Stimulated activated memory B cell treated with anti-CD40 and anti-IgM and Interleukin-4, amounts not matched to agents 10 μg/mL and 1 μg/mL and 100 μg/mL, for 72 hours (primary cell): ENCODE data around the gene SERPINA5.

ENCODE experiments used
- ATAC-seq: fragments of 150-1000 bp; cut with Tn5 transposase; 2 replicates; pipeline ENCODE4 v1.10.0; 2021
- H3K27ac Mint-ChIP-seq: one replicate; pipeline ENCODE4 v1.8.0; 2022; ENCODE audit warnings: mild to moderate bottlenecking, mixed read lengths
- H3K27me3 Mint-ChIP-seq: one replicate; pipeline ENCODE4 v1.8.0; 2022; ENCODE audit warnings: mixed read lengths
- H3K36me3 Mint-ChIP-seq: one replicate; pipeline ENCODE4 v1.8.0; 2022; ENCODE audit warnings: mixed read lengths
- H3K4me1 Mint-ChIP-seq: one replicate; pipeline ENCODE4 v1.8.0; 2022; ENCODE audit warnings: mixed read lengths
- H3K4me3 Mint-ChIP-seq: one replicate; pipeline ENCODE4 v1.8.0; 2022; ENCODE audit warnings: mild to moderate bottlenecking, moderate library complexity, mixed read lengths
- H3K9me3 Mint-ChIP-seq: one replicate; pipeline ENCODE4 v1.8.0; 2022; ENCODE audit warnings: mixed read lengths

Gene SERPINA5

DNA sequence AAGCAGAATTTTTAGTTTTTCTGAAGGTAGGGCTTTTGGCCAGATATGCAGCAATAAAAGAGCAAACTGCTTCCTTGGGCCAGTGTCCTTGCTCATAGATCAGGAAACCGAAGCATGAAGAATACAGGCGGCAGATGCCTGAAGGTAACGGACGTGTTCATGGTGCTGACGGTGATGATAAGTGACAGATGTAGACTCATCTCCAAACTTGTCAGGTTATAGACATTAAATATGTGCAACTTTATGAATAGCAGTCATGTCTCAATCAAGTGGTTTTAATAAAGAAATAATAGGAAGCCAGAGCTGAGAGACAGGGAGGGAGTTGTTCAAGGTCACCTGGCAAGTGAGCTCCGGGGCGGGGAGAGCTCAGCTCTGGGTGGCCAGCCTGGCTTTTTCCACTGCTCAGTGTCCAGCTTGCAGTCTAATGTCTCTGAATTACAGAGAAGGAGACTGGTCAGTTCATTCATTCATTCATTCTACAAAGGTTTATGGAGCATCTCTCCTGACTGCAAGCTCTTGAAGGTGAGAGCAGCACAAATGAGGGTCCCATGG is 1.0 kb downstream of the SERPINA5 start:
- Mint-ChIP-seq H3K27ac (no peak overlapping the region), H3K27me3 (no peaks in the 10 kb centered on the region), H3K4me1 (no peaks in the 10 kb centered on the region), H3K4me3 (no peak overlapping the region), H3K9me3 (no peaks in the 10 kb centered on the region), H3K36me3 (no peaks in the 10 kb centered on the region)
- ATAC-seq, result no peak

DNA sequence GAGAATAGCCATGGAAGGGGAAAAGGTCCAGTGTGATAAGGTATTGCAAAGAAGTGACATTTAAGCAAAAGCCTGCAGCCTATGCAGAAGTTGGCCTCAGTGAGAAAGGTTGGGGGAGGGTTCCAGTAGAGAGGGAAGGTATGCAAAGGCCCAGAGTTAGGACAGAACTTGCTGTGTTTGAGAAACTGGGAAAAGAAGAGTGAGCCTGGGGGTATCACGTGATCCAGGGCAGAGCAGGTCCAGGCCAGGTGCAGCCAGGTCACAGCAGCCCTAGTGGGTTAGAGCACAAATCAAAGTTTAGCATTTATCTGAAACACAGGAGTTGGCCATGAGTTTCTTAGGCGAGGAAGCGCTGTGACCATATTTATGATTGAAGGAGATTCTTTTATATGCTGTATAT is 1.6 kb downstream of the SERPINA5 start:
- H3K4me1 Mint-ChIP-seq, result no peaks in the 10 kb centered on the region
- H3K4me3 Mint-ChIP-seq, result no peak overlapping the region
- H3K27ac Mint-ChIP-seq, result no peak overlapping the region
- ATAC-seq, result no peak
- no peaks in the 10 kb centered on the region for H3K9me3 Mint-ChIP-seq
- no peaks in the 10 kb centered on the region for H3K27me3 Mint-ChIP-seq
- no peaks in the 10 kb centered on the region for H3K36me3 Mint-ChIP-seq

GRCh38 chr14:94583557-94583956 is 2.3 kb downstream of the SERPINA5 start:
- H3K27ac Mint-ChIP-seq, result no peak overlapping the region
- H3K9me3 Mint-ChIP-seq, result no peaks in the 10 kb centered on the region
- H3K4me1 Mint-ChIP-seq, result no peaks in the 10 kb centered on the region
- ATAC-seq, result no peak
- no peaks in the 10 kb centered on the region for H3K27me3 Mint-ChIP-seq
- no peak overlapping the region for H3K4me3 Mint-ChIP-seq
- H3K36me3 Mint-ChIP-seq, result no peaks in the 10 kb centered on the region

- no peaks in the 10 kb centered on the region for H3K27me3 Mint-ChIP-seq
- no peaks in the 10 kb centered on the region for H3K36me3 Mint-ChIP-seq
- no peaks in the 10 kb centered on the region for H3K9me3 Mint-ChIP-seq
- no peaks in the 10 kb centered on the region for H3K4me1 Mint-ChIP-seq
- no peak for ATAC-seq
- no peak overlapping the region for H3K4me3 Mint-ChIP-seq
- H3K27ac Mint-ChIP-seq, result no peak overlapping the region
These were observed 3.5 kb downstream of the SERPINA5 start for GRCh38 chr14:94584591-94585280.

- no peak overlapping the region for H3K4me3 Mint-ChIP-seq
- H3K27me3 Mint-ChIP-seq, result no peaks in the 10 kb centered on the region
- peaks cover 10% of the 10 kb centered on the region for H3K9me3 Mint-ChIP-seq
- H3K4me1 Mint-ChIP-seq, result no peaks in the 10 kb centered on the region
- no peaks in the 10 kb centered on the region for H3K36me3 Mint-ChIP-seq
- no peak overlapping the region for H3K27ac Mint-ChIP-seq
- ATAC-seq, result no peak
These were observed 5.4 kb downstream of the SERPINA5 start for GRCh38 chr14:94586635-94587034.

GRCh38 chr14:94588311-94588710 is 7.1 kb downstream of the SERPINA5 start:
- ATAC-seq, result no peak
- H3K9me3 Mint-ChIP-seq, result peaks cover 10% of the 10 kb centered on the region

DNA sequence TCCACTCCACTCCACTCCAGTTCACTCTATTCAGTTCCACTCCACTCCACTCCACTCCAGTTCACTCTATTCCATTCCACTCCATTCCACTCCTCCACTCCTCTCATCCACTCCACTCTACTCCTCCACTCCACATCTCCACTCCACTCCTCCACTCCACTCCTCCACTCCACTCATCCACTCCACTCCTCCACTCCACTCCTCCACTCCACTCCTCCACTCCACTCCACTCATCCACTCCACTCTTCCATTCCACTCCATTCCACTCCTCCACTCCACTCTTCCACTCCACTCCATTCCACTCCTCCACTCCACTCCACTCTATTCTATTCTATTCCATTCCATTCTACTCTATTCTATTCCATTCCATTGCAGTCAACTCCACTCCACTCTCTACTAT is 9.8 kb downstream of the SERPINA5 start:
- H3K4me1 Mint-ChIP-seq, result no peaks in the 10 kb centered on the region
- H3K36me3 Mint-ChIP-seq, result no peaks in the 10 kb centered on the region
- peaks cover 10% of the 10 kb centered on the region for H3K9me3 Mint-ChIP-seq
- H3K27me3 Mint-ChIP-seq, result peaks cover 15% of the 10 kb centered on the region
- no peak for ATAC-seq
- H3K27ac Mint-ChIP-seq, result no peak overlapping the region
- no peak overlapping the region for H3K4me3 Mint-ChIP-seq

More at GRCh38 chr14:94588311-94588710, 7.1 kb downstream of the SERPINA5 start:
- Mint-ChIP-seq H3K27ac (no peak overlapping the region), H3K27me3 (no peaks in the 10 kb centered on the region), H3K4me3 (no peak overlapping the region), H3K4me1 (no peaks in the 10 kb centered on the region), H3K36me3 (no peaks in the 10 kb centered on the region)

DNA sequence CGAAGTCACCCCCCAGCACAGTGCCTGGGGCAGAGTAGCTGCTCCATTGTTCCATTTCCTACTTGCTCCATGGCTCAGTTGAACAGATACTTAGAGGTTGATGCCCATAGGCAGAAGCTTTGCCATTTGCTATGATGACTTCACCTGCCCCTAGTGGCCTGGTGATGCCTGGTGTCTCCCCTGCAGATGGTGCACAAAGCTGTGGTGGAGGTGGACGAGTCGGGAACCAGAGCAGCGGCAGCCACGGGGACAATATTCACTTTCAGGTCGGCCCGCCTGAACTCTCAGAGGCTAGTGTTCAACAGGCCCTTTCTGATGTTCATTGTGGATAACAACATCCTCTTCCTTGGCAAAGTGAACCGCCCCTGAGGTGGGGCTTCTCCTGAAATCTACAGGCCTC is 10.6 kb downstream of the SERPINA5 start:
- H3K27ac Mint-ChIP-seq, result no peak overlapping the region
- no peaks in the 10 kb centered on the region for H3K4me1 Mint-ChIP-seq
- H3K27me3 Mint-ChIP-seq, result peaks cover 16% of the 10 kb centered on the region
- H3K4me3 Mint-ChIP-seq, result no peak overlapping the region
- peaks cover 10% of the 10 kb centered on the region for H3K9me3 Mint-ChIP-seq
- no peaks in the 10 kb centered on the region for H3K36me3 Mint-ChIP-seq
- no peak for ATAC-seq

DNA sequence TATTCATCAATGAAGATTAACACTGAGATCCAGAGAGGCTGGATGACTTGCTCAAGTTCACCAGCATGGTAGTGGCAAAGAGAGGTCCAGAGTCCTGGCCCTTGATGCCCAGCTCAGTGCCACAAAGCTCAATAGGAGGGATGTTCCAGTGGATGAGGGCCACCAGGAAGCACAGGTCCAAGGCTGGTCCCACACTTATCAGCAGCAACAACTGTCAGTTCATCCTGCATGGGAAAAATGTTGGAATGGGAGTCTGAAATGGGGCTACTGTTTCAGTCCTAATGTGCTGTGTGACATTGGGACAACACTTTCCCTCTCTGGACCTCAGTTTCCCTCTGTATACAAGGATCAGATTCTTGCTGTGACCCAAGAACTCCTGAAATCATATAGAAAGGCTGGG is 11.2 kb downstream of the SERPINA5 start:
- Mint-ChIP-seq H3K27me3 (peaks cover 16% of the 10 kb centered on the region), H3K27ac (no peak overlapping the region), H3K4me1 (no peaks in the 10 kb centered on the region), H3K9me3 (peaks cover 10% of the 10 kb centered on the region), H3K4me3 (no peak overlapping the region), H3K36me3 (no peaks in the 10 kb centered on the region)
- no peak for ATAC-seq

- H3K4me1 Mint-ChIP-seq, result no peaks in the 10 kb centered on the region
- no peak overlapping the region for H3K4me3 Mint-ChIP-seq
- H3K9me3 Mint-ChIP-seq, result peaks cover 10% of the 10 kb centered on the region
- ATAC-seq, result no peak
- no peak overlapping the region for H3K27ac Mint-ChIP-seq
- H3K27me3 Mint-ChIP-seq, result peaks cover 16% of the 10 kb centered on the region
- H3K36me3 Mint-ChIP-seq, result no peaks in the 10 kb centered on the region
These were observed 12.1 kb downstream of the SERPINA5 start for GRCh38 chr14:94593376-94593748.

DNA sequence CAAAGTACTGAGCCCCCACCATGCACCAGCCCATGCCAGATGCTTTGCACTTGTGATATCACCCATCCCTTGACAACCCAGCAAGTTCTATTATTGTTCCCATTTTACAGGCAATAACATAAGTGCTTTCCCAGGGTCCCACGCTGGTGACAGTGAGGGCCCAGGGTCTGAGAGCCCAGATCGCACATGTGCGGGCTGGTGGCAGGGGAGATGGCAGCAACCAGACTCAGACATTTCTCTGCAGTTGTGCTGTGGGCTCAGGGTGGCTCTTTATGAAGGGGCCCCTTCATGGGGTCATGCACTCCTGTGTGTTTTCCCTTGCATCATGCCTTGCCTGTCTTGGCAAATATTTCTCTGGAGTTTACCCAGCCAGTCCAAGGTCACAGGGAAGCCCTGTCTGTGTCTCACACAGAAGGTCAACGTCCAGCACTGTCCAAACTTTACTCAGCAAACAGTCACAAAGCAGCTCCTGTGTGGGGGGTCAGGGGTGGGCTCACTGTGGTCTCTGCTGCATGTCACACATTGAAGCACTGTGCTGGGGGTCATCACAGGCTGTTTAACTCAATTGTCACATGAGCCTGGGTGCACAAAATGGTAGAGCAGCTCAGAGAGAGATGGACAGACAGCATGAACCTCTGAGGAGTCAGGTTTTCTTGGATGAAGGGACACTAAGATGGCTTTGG is 12.7 kb downstream of the SERPINA5 start:
- no peak for ATAC-seq
- Mint-ChIP-seq H3K27me3 (peaks cover 16% of the 10 kb centered on the region), H3K9me3 (peaks cover 10% of the 10 kb centered on the region), H3K4me1 (no peaks in the 10 kb centered on the region), H3K27ac (no peak overlapping the region), H3K4me3 (no peak overlapping the region), H3K36me3 (no peaks in the 10 kb centered on the region)

DNA sequence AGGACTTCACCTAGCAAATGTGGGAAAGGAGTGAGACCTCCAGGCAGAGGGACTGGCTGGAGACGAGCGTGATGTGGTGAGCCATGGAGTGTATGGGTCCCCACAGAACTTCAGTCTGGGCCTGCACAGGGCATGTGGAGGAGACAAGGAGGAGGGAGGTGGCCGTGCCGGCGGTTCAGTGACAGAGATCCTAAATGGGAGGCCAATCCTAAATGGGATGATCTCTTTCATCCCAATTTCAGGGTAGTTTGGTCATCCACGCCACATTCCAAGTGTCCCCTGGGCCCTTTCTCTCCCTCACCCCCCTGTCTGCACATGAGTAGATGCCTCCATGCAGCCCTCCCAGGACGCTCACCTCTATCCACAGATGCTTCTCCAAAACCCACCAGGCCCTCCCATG is 13.2 kb downstream of the SERPINA5 start:
- peaks cover 16% of the 10 kb centered on the region for H3K27me3 Mint-ChIP-seq
- H3K36me3 Mint-ChIP-seq, result no peaks in the 10 kb centered on the region
- no peak overlapping the region for H3K4me3 Mint-ChIP-seq
- H3K4me1 Mint-ChIP-seq, result no peaks in the 10 kb centered on the region
- peaks cover 10% of the 10 kb centered on the region for H3K9me3 Mint-ChIP-seq
- no peak overlapping the region for H3K27ac Mint-ChIP-seq
- no peak for ATAC-seq

- no peak overlapping the region for H3K27ac Mint-ChIP-seq
- peaks cover 8% of the 10 kb centered on the region for H3K9me3 Mint-ChIP-seq
- H3K36me3 Mint-ChIP-seq, result no peaks in the 10 kb centered on the region
- no peaks in the 10 kb centered on the region for H3K4me1 Mint-ChIP-seq
- no peak for ATAC-seq
- peaks cover 20% of the 10 kb centered on the region for H3K27me3 Mint-ChIP-seq
- H3K4me3 Mint-ChIP-seq, result no peak overlapping the region
These were observed 14.7 kb downstream of the SERPINA5 start for GRCh38 chr14:94595912-94596311.

- Mint-ChIP-seq H3K27me3 (peaks cover 24% of the 10 kb centered on the region), H3K36me3 (no peaks in the 10 kb centered on the region), H3K4me1 (no peaks in the 10 kb centered on the region), H3K4me3 (no peak overlapping the region), H3K27ac (no peak overlapping the region), H3K9me3 (peaks cover 6% of the 10 kb centered on the region)
- ATAC-seq, result no peak
These were observed 15.1 kb downstream of the SERPINA5 start for GRCh38 chr14:94596361-94596760.

DNA sequence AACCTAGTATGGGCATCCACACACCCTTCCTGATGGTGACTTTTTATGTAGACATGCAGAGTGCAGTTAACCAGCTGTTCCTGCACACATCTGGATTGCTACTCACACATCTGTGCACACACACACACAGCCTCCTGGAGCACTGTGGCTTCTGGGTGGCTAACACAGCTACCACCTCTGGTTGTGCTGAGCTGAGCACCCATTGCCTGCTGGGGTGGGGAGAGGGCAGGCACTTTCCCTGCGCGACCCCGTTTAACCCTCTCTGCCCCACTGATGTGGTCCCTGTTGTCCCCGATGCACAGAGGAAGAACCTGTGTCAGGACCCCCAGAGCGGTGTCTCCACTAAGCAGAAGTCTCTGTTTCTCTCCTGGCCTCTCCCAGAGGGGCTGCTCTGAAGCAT is 16.6 kb downstream of the SERPINA5 start:
- no peak for ATAC-seq
- no peaks in the 10 kb centered on the region for H3K4me1 Mint-ChIP-seq
- no peaks in the 10 kb centered on the region for H3K36me3 Mint-ChIP-seq
- no peak overlapping the region for H3K27ac Mint-ChIP-seq
- no peak overlapping the region for H3K4me3 Mint-ChIP-seq
- H3K27me3 Mint-ChIP-seq, result peaks cover 25% of the 10 kb centered on the region
- peaks cover 4% of the 10 kb centered on the region for H3K9me3 Mint-ChIP-seq

DNA sequence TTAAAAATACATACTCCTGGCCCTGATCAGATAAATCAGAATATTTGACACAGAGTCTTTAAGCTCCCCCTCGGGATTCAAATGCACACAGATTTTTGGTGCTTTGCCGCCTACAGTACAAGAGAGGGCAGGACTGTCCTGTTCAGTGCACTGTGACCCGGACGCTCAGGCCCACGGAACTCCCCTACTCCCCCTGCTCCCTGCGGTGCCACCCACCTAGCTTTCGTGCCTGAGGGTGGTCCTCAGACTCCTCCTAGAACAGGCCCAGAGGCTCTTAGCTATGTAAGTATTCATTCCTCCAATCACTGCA is 17.2 kb downstream of the SERPINA5 start:
- Mint-ChIP-seq H3K27me3 (peaks cover 25% of the 10 kb centered on the region), H3K9me3 (peaks cover 4% of the 10 kb centered on the region), H3K4me1 (no peaks in the 10 kb centered on the region), H3K36me3 (no peaks in the 10 kb centered on the region), H3K27ac (no peak overlapping the region), H3K4me3 (no peak overlapping the region)
- ATAC-seq, result no peak
